Measurements from ENCODE around the gene CEP152.

The CEP152 gene

DNA sequence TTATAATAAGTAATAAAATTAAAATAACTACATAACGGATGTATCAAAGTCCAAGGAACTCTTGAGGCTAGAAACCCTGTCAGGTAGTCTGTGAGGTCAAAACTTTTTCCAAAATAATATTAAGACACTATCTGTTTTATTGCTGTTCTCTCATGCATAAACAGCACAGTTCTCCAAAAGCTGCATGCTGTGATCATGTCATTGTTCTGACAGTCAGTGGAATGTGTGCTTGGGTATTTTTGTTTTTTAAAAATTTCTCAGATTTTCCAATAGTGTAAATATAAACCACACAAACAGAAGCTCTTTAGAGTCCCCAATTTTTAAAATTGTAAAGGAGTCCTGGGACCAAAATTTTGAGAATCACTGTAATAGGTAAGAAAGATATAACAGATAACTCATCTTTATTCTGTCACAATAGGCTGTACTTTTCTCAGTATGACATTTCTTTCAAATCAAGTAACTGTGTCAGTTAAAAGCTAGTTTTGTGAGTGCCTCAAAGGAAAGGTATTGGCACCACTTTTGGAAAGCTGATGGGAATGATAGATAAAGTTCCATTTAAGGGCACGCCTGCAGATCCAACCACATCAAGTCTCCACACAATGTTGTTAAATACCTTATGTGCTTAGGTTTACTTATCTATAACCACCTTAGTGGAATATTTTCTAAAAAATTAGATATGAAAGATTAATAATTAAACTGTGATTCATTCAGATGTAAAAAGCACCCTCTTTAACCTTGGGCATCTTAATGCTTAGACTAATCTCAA, 49.3 kb downstream of the CEP152 start:
- DNase-seq: no peak
- H3K27ac ChIP-seq: no peak overlapping the region
- TF ChIP-seq, protein P1, sequence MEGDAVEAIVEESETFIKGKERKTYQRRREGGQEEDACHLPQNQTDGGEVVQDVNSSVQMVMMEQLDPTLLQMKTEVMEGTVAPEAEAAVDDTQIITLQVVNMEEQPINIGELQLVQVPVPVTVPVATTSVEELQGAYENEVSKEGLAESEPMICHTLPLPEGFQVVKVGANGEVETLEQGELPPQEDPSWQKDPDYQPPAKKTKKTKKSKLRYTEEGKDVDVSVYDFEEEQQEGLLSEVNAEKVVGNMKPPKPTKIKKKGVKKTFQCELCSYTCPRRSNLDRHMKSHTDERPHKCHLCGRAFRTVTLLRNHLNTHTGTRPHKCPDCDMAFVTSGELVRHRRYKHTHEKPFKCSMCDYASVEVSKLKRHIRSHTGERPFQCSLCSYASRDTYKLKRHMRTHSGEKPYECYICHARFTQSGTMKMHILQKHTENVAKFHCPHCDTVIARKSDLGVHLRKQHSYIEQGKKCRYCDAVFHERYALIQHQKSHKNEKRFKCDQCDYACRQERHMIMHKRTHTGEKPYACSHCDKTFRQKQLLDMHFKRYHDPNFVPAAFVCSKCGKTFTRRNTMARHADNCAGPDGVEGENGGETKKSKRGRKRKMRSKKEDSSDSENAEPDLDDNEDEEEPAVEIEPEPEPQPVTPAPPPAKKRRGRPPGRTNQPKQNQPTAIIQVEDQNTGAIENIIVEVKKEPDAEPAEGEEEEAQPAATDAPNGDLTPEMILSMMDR (IDR thresholded peaks at IDR 0.05; ENCODE audit: low read depth, low read length, missing control alignments): no peak
- in situ Hi-C loops (cut with HindIII; ENCODE audit: low pct_ligation_motif_present, low sequenced_read_pairs): no loop called here
- no peaks in the 10 kb centered on the region for H3K27me3 ChIP-seq (replicated peaks)
- no peaks in the 10 kb centered on the region for H3K36me3 ChIP-seq (replicated peaks)
- H3K4me3 ChIP-seq (ENCODE audit: low read depth, low read length): no peak overlapping the region

DNA sequence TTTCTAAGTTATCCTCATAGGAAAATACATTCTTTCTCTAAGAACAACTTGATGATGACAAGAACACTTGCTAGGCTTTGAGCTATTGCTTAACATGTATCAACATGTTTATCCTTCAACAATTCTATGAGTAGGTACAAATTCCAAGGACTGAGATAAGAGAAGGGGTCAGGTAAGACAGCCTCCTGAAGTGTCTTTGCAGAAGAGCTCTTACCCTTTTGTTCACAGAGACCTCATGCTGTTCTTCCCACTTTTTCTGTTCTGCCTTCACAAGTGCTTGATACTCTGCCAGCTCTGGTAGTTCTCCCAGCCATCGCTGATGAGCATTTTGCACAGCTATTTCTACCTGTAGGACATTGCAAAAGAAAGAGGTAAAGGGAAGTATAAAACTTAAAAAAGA, 50.9 kb downstream of the CEP152 start:
- Histone ChIP-seq H3K27me3 (replicated peaks) (no peaks in the 10 kb centered on the region), H3K27ac (no peak overlapping the region), H3K4me3 (ENCODE audit: low read depth, low read length) (no peak overlapping the region), H3K36me3 (replicated peaks) (no peaks in the 10 kb centered on the region)
- TF ChIP-seq, protein P1 (IDR thresholded peaks at IDR 0.05; ENCODE audit: low read depth, low read length, missing control alignments): no peak
- in situ Hi-C loops (cut with HindIII; ENCODE audit: low pct_ligation_motif_present, low sequenced_read_pairs): no loop called here
- no peak for DNase-seq

DNA sequence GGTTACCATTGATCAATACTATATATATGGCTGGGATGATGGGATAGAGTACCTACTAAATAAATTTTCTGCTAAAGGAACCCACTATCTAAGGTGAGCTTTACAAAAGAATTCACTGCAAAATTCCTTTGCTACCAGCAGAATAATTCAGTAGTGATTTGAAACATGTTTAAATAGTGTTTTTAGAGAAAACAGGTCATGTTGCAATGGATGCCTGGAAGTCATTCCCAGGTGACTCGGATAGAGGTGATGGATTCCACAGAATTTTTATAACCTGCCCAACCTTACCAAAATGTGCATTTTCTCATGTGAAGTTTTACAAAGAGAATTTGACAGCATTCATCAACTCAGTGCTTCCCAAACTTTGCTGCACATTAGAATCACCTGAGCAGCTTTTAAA, 53.2 kb downstream of the CEP152 start:
- no peak overlapping the region for H3K4me3 ChIP-seq (ENCODE audit: low read depth, low read length)
- H3K27ac ChIP-seq: no peak overlapping the region
- DNase-seq: no peak
- no peaks in the 10 kb centered on the region for H3K36me3 ChIP-seq (replicated peaks)
- H3K27me3 ChIP-seq (replicated peaks): no peaks in the 10 kb centered on the region
- in situ Hi-C loops (cut with HindIII; ENCODE audit: low pct_ligation_motif_present, low sequenced_read_pairs): no loop called here
- TF ChIP-seq, protein P1 (IDR thresholded peaks at IDR 0.05; ENCODE audit: low read depth, low read length, missing control alignments): no peak

DNA sequence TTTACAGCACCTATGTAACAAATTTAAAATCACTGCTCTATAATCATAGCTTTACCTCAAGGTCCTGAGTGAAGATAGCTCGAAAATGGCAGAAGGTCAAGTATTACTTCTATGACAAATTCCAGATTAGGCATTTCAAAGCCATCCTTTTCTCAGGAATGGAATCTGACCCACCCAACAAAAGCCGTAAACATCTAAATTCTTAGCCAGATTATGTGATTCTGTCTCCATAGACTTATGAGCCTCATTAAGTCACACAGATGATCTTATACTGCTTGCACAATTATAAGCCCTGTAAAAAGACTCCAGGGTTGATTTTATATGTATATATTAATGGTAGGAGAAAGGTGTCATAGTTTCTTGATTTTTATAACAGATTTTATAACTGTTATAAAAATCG, 56.9 kb downstream of the CEP152 start:
- no peak overlapping the region for H3K4me3 ChIP-seq (ENCODE audit: low read depth, low read length)
- TF ChIP-seq, protein P1 (IDR thresholded peaks at IDR 0.05; ENCODE audit: low read depth, low read length, missing control alignments): no peak
- no peaks in the 10 kb centered on the region for H3K27me3 ChIP-seq (replicated peaks)
- in situ Hi-C loops (cut with HindIII; ENCODE audit: low pct_ligation_motif_present, low sequenced_read_pairs): no loop called here
- H3K36me3 ChIP-seq (replicated peaks): no peaks in the 10 kb centered on the region
- H3K27ac ChIP-seq: no peak overlapping the region
- DNase-seq: no peak

DNA sequence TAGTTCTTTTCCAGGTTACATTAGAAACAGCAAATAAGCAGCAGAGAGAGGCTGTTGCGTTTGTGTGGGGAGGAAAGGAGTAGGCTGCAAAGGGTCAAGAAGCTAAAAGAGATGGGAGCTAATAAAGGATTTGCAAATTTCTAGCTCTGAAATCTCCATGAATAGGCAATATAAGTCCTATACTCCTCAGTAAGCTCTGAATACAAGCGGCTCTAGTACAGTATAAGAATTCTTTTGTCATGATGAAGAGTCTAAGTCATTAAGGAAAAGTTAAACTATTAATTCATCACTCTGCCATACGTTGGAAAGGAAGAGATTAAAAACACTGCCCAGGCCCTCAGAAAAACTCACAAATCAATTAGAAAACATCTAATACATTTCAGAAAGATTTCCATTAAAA, 59.3 kb downstream of the CEP152 start:
- no peak for DNase-seq
- TF ChIP-seq, protein P1 (IDR thresholded peaks at IDR 0.05; ENCODE audit: low read depth, low read length, missing control alignments): no peak
- H3K36me3 ChIP-seq (replicated peaks): no peaks in the 10 kb centered on the region
- H3K4me3 ChIP-seq (ENCODE audit: low read depth, low read length): no peak overlapping the region
- H3K27ac ChIP-seq: no peak overlapping the region
- no peaks in the 10 kb centered on the region for H3K27me3 ChIP-seq (replicated peaks)
- in situ Hi-C loops (cut with HindIII; ENCODE audit: low pct_ligation_motif_present, low sequenced_read_pairs): no loop called here

DNA sequence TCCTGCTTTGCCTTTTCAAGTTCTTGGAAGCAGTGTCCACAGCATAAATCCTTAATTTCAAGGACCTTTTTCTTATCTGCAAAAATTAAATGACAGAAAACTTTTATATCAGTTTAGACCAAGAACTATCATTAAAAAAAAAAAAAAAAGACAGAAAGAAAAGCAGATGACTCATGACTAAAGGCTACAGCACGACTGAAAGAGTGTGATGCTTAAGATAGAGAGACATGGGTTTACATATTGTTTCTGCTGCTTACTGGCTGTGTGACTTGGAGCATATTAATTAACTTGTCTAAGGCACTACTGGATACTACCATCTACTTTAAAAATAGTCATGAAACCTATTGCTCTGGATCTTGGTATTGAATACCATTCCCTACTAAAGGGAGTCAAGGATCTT, 62.3 kb downstream of the CEP152 start:
- Histone ChIP-seq H3K4me3 (ENCODE audit: low read depth, low read length) (no peak overlapping the region), H3K27me3 (replicated peaks) (no peaks in the 10 kb centered on the region), H3K27ac (no peak overlapping the region), H3K36me3 (replicated peaks) (no peaks in the 10 kb centered on the region)
- in situ Hi-C loops (cut with HindIII; ENCODE audit: low pct_ligation_motif_present, low sequenced_read_pairs): no loop called here
- TF ChIP-seq, protein P1 (IDR thresholded peaks at IDR 0.05; ENCODE audit: low read depth, low read length, missing control alignments): no peak
- DNase-seq: peak; percentile 16

All from brain microvascular endothelial cell (primary cell).